ENCODE data around the gene ATXN2. TPM values are rescaled to one million over a fixed set of nuclear protein-coding genes. Genes with fewer than 3 reads are reported as not detected.
"Not testable (repeated sequence)": the region's sequence is repeated elsewhere in the genome, so short reads cannot be mapped to it uniquely, and the experiment has no call there.

ATXN2 gene
- total RNA-seq, 2 experiments from 2014 or later: 32.2 to 35.6 TPM

DNA sequence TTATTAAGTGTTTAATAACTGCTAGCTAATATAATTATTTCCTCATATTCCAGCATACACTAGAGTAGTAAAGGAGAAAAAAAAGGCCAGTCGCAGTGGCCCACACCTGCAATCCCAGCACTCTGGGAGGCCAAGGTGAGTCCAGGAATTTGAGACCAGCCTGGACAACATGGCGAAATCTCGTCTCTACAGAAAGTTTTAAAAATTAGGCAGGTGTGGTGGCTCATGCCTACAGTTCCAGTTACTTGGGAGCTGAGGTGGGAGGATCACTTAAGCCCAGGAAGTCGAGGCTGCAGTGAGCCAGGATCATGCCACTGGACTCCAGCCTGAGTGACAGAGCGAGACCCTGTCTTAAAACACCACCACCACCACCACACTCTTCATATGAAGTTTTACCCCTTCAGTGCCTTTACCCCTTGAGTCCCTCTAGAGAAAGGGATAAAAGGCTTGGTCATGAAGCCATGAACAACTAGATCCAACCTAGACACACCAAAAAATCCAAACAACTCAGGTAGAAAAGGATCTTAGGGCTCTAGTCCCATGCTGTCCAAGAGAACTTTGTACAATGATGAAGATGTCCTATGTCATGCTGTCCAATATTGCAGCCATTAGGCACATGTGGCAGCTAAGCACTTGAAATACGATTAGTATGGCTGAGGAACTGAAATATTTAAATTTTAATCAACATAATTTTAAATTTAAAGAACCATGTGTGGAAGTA, 29.6 kb downstream of the ATXN2 start:
- peaks cover 5% of the 10 kb centered on the region for H3K36me3 Mint-ChIP-seq (ENCODE audit: low read depth)
- POLR2A ChIA-PET: no interaction called here
- no peaks in the 10 kb centered on the region for H3K27me3 Mint-ChIP-seq
- H3K4me1 Mint-ChIP-seq (ENCODE audit: low read depth): peaks cover 20% of the 10 kb centered on the region
- ATAC-seq: no peak
- no peak for TF ChIP-seq CTCF (IDR thresholded peaks at IDR 0.05)
- intact Hi-C loops (cut with micrococcal nuclease): no loop called here
- H3K27ac Mint-ChIP-seq: peak overlapping the region; percentile 32
- CTCF ChIA-PET: interaction anchor here (0.8 to 1.9 kb wide), 3 partner anchors 27 to 600 kb away, joined by 3 to 7 read pairs (median 3); no protein-coding TSS in a partner anchor
- no peak for DNase-seq
- no peak overlapping the region for H3K4me3 Mint-ChIP-seq
- no peaks in the 10 kb centered on the region for H3K9me3 Mint-ChIP-seq

- DNase-seq; H3K36me3 Mint-ChIP-seq (ENCODE audit: low read depth); CTCF ChIA-PET; ATAC-seq; POLR2A ChIA-PET; H3K9me3 Mint-ChIP-seq; H3K27me3 Mint-ChIP-seq; intact Hi-C loops (cut with micrococcal nuclease); H3K27ac Mint-ChIP-seq; H3K4me3 Mint-ChIP-seq: not testable (repeated sequence)
- peaks cover 32% of the 10 kb centered on the region for H3K4me1 Mint-ChIP-seq (ENCODE audit: low read depth)
Observed at GRCh38 chr12:111560844-111561243, 38.3 kb downstream of the ATXN2 start.

DNA sequence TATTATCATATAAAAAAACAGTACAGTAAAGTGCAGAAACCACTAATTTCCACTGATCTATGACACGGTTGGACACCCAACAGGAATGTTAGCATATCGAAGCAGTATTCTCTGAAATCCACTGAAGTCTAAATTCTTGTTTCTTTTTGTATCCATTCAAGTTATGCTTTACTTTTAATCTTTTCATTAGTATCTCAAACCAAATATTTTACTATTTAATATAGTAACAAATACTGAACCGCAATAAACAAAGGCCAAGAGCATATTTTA, 41.1 kb downstream of the ATXN2 start:
- no peaks in the 10 kb centered on the region for H3K27me3 Mint-ChIP-seq
- DNase-seq: no peak
- peaks cover 8% of the 10 kb centered on the region for H3K9me3 Mint-ChIP-seq
- no peak for ATAC-seq
- POLR2A ChIA-PET: no interaction called here
- H3K36me3 Mint-ChIP-seq (ENCODE audit: low read depth): peaks cover 23% of the 10 kb centered on the region
- H3K4me1 Mint-ChIP-seq (ENCODE audit: low read depth): peaks cover 32% of the 10 kb centered on the region
- intact Hi-C loops (cut with micrococcal nuclease): no loop called here
- no peak for TF ChIP-seq CTCF (IDR thresholded peaks at IDR 0.05)
- H3K4me3 Mint-ChIP-seq: no peak overlapping the region
- CTCF ChIA-PET: no interaction called here
- H3K27ac Mint-ChIP-seq: no peak overlapping the region

DNA sequence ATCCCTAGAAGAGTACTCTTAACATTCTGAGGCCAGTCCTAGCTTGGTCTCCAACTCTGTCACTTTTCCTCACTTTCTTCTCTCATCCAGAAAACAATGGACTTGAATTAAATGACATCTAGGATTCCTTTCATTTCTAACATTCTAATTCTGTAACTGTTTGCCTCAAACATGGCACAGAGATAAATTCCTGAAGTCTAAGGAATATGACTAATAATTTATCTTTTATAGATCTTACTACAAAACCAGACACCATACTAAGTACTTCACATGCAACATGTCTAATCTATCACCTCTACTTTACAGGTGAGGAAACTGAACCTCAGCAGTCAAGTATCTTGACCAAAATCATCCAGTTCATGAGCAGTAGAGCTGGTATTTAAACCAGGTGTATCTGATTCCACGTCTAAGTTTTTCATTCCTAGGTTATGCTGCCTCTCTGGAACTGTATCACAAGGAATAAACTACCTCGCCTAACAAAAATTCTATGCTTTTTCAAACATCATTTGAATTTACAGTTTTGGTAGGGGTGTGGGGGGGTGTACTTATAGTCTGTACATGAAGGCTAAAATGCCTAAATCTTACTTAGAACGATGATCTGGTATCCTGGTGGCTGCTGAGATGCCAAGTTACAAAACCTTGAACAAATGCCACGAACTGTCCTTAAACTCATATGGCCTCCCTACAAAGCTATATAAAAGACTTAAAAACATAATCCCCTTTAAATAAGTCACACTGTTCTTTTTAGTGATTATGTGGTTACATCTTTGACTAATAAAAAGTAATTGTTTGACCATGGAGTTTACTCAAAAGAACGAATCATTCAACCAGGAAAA, 41.6 kb downstream of the ATXN2 start:
- H3K9me3 Mint-ChIP-seq: peaks cover 8% of the 10 kb centered on the region
- no peak overlapping the region for H3K4me3 Mint-ChIP-seq
- no peak for DNase-seq
- no peaks in the 10 kb centered on the region for H3K27me3 Mint-ChIP-seq
- H3K36me3 Mint-ChIP-seq (ENCODE audit: low read depth): peaks cover 23% of the 10 kb centered on the region
- CTCF ChIA-PET: interaction anchor here (1.0 kb wide), 1 partner anchor 17 kb away, joined by 3 read pairs; no protein-coding TSS in a partner anchor
- peaks cover 27% of the 10 kb centered on the region for H3K4me1 Mint-ChIP-seq (ENCODE audit: low read depth)
- H3K27ac Mint-ChIP-seq: no peak overlapping the region
- intact Hi-C loops (cut with micrococcal nuclease): no loop called here
- POLR2A ChIA-PET: no interaction called here
- ATAC-seq: no peak
- no peak for TF ChIP-seq CTCF (IDR thresholded peaks at IDR 0.05)

DNA sequence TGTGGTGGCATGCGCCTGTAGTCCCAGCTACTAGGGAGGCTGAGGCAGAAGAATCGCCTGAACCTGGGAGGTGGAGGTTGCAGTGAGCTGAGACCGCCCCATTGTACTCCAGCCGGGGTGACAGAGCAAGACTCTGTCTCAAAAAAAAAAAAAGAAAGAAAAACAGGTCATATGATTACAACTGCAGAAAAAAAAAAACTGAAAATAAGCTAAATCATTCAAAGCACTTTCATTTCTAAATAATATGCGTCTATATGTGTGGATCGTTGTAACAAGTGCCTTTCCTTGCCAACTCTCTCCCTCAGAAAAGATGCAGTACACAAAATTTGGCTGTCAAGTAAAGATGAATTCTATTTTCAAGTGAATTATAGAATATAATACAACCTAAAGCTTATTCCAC, 42.4 kb downstream of the ATXN2 start:
- DNase-seq (no peak), ATAC-seq (no peak)
- no peak overlapping the region for H3K4me3 Mint-ChIP-seq
- peaks cover 29% of the 10 kb centered on the region for H3K36me3 Mint-ChIP-seq (ENCODE audit: low read depth)
- ChIA-PET CTCF (interaction anchor here (1.0 kb wide), 1 partner anchor 18 kb away, joined by 3 read pairs; no protein-coding TSS in a partner anchor), POLR2A (no interaction called here)
- TF ChIP-seq CTCF (IDR thresholded peaks at IDR 0.05): no peak
- intact Hi-C loops (cut with micrococcal nuclease): no loop called here
- H3K27ac Mint-ChIP-seq: no peak overlapping the region
- H3K9me3 Mint-ChIP-seq: peaks cover 8% of the 10 kb centered on the region
- H3K4me1 Mint-ChIP-seq (ENCODE audit: low read depth): peaks cover 27% of the 10 kb centered on the region
- H3K27me3 Mint-ChIP-seq: no peaks in the 10 kb centered on the region

DNA sequence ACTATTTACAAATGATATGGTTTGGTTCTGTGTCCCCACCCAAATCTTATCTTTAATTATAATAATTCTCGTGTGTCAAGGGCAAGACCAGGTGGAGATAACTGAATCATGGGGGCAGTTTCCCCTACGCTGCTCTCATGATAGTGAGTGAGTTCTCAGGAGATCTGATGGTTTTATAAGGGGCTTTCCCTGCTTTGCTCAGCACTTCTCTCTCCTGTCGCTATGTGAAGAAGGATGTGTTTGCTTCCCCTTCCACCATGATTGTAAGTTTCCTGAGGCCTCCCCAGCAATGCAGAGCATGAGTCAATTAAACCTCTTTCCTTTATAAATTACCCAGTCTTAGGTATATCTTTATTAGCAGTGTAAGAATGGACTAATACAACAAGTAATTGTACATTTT, 43.8 kb downstream of the ATXN2 start:
- H3K27me3 Mint-ChIP-seq; DNase-seq; ATAC-seq; CTCF ChIA-PET; H3K9me3 Mint-ChIP-seq; H3K27ac Mint-ChIP-seq; H3K4me3 Mint-ChIP-seq; intact Hi-C loops (cut with micrococcal nuclease); POLR2A ChIA-PET: not testable (repeated sequence)
- peaks cover 31% of the 10 kb centered on the region for H3K36me3 Mint-ChIP-seq (ENCODE audit: low read depth)
- H3K4me1 Mint-ChIP-seq (ENCODE audit: low read depth): peaks cover 23% of the 10 kb centered on the region

Measured in activated CD8-positive, alpha-beta T cell treated with anti-CD3 and anti-CD28 coated beads for 36 hours (primary cell).